Adrenal gland (tissue), 12 donors: ENCODE data around the gene POLR2E. TPM values are rescaled to one million over a fixed set of nuclear protein-coding genes. Genes with fewer than 3 reads are reported as not detected.
A peak's percentile ranks its signal among the peaks of the same experiment; 100 is the strongest.

Source experiments
- DNase-seq, 7 donors: peaks; one replicate each; pipeline ENCODE4 v3.0.0-alpha.2; 2019 to 2020
- H3K27ac ChIP-seq, 5 donors: fragments of 200-600 bp; sonication (generic) in 4 of 5; 1 replicate in 3 of 5; 2 replicates in 2 of 5; pipeline versions ENCODE4 v1.5.1 to v1.8.0; 2016 to 2020; ENCODE audit warnings: mild to moderate bottlenecking in 1 of 5
- H3K27me3 ChIP-seq: fragments of 200-600 bp; 2 replicates; pipeline ENCODE4 v1.8.0; 2021
- H3K36me3 ChIP-seq, 2 donors: fragments of 200-600 bp; replicated peaks in 1 of 2; 1 replicate in 1 of 2; 2 replicates in 1 of 2; pipeline versions ENCODE4 v1.5.1 to v1.8.0; 2018 to 2022
- H3K4me1 ChIP-seq, 2 donors: fragments of 200-600 bp; replicated peaks in 1 of 2; 1 replicate in 1 of 2; 2 replicates in 1 of 2; pipeline versions ENCODE4 v1.5.1 to v1.8.0; 2018 to 2021
- H3K4me3 ChIP-seq, 4 donors: fragments of 200-600 bp; sonication (generic) in 3 of 4; one replicate each; pipeline ENCODE4 v1.5.1; 2016 to 2018
- H3K9me3 ChIP-seq, 3 donors: fragments of 200-600 bp; sonication (generic) in 1 of 3; replicated peaks in 1 of 3; 1 replicate in 2 of 3; 2 replicates in 1 of 3; pipeline versions ENCODE4 v1.5.1 to v1.8.0; 2016 to 2021
- POLR2A ChIP-seq, 2 donors: fragments of 450-650 bp; IDR thresholded peaks; one replicate each; pipeline ENCODE4 v1.6.1; 2017; ENCODE audit warnings: antibody characterized with exemption in 2 of 2, mild to moderate bottlenecking in 2 of 2, moderate library complexity in 1 of 2
- WGBS, 4 donors: extraction: QIAGEN DNeasy Blood & Tissue Kit in 2 of 4; methylation state at CpG; one replicate each; pipeline versions ENCODE4 v1.1.5 to v1.1.7; 2013 to 2017; 5-methylcytosine and 5-hydroxymethylcytosine counted together
- intact Hi-C, 2 donors: fragments of 100-400 bp; cut with DNase I; formaldehyde crosslinking; loops; one replicate each; pipeline versions ENCODE4 v1.14.1 to v1.15.0; 2022 to 2023
- polyA plus RNA-seq, 3 donors: library from polyadenylated mRNA; stranded (reverse); fragments of 200-250 nt in 2 of 3; fragments of 350-450 nt in 1 of 3; fragmentation: Illumina TruSeq in 1 of 3; extraction: RNeasy Lipid Tissue Mini Kit (QIAGEN cat#74804) in 1 of 3; gene quantifications; one replicate each; pipeline ENCODE4 v1.2.3, GENCODE V29; 2013 to 2014
- total RNA-seq, 9 donors: library from RNA; depleted of rRNA in 4 of 9; stranded (reverse); fragments of >200 nt in 4 of 9; fragments of 120-200 nt in 1 of 9; fragmentation: NEBNext Ultra II Directional in 1 of 9; extraction: Animal tissue kit (Norgen Biotek cat#: 25700) in 1 of 9; gene quantifications; one replicate each; pipeline versions ENCODE4 v1.1.0 to v1.2.4, GENCODE V29; 2013 to 2023
- TF ChIP-seq, protein P1 (sequence below), 6 experiments: fragments of 450-650 bp in 4 of 6; fragments of 200-600 bp in 2 of 6; sonication (generic) in 1 of 6; IDR thresholded peaks; 1 replicate in 5 of 6; 2 replicates in 1 of 6; pipeline versions ENCODE4 v1.5.1 to v1.8.0; 2016 to 2021; ENCODE audit warnings: antibody characterized with exemption in 6 of 6, mild to moderate bottlenecking in 2 of 6, moderate library complexity in 1 of 6
- donor health status: healthy with polysubstance abuse.
- donor health status: Bipolar disorder and iron deficiency.
- donor health status: DM: yes; HTN: yes; CAD: no.
- donor health status: DM: no; HTN: no; CAD: no.
- donor health status: DM: no; HTN: no; CAD: no.
- donor health status: DM: yes; HTN: yes; CAD: no.

Gene POLR2E
- total and polyA plus RNA-seq, 12 donors: 74.7 to 231 (median 157) TPM

DNA sequence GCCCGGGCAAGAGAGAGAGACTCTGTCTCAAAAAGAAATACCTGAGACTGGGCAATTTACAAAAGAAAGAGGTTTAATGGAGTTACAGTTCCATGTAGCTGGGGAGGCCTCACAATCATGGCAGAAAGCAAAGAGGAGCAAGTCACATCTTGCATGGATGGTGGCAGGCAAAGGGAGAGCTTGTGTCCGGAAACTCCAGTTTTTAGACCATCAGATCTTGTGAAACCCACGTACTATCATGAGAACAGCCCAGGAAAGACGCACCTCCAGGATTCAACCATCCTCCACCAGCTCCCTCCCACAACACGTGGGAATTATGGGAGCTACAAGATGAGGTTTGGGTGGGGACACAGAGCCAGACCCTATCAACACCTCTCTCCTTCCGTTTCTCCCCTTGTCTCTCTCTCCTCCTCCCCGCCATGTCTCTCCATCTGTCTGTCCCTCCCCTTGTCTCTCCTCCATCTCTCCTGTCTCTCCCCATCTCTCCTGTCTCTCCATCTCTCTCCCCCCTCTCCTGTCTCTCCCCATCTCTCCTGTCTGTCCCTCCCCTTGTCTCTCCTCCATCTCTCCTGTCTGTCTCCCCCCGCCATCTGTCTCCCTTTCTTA, 10.0 kb downstream of the POLR2E start:
- Histone ChIP-seq H3K27me3 (no peaks in the 10 kb centered on the region), H3K36me3 (peaks cover 0 to 21% of the 10 kb centered on the region in 2 donors), H3K4me1 (peaks cover 5 to 16% of the 10 kb centered on the region in 2 donors), H3K27ac (no peak overlapping the region), H3K9me3 (no peaks in the 10 kb centered on the region), H3K4me3 (no peak overlapping the region)
- DNase-seq: no peak
- TF ChIP-seq POLR2A (IDR thresholded peaks at IDR 0.05): no peak
- TF ChIP-seq, protein P1, sequence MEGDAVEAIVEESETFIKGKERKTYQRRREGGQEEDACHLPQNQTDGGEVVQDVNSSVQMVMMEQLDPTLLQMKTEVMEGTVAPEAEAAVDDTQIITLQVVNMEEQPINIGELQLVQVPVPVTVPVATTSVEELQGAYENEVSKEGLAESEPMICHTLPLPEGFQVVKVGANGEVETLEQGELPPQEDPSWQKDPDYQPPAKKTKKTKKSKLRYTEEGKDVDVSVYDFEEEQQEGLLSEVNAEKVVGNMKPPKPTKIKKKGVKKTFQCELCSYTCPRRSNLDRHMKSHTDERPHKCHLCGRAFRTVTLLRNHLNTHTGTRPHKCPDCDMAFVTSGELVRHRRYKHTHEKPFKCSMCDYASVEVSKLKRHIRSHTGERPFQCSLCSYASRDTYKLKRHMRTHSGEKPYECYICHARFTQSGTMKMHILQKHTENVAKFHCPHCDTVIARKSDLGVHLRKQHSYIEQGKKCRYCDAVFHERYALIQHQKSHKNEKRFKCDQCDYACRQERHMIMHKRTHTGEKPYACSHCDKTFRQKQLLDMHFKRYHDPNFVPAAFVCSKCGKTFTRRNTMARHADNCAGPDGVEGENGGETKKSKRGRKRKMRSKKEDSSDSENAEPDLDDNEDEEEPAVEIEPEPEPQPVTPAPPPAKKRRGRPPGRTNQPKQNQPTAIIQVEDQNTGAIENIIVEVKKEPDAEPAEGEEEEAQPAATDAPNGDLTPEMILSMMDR (IDR thresholded peaks at IDR 0.05): no peak
- WGBS, 4 donors: 64 to 74% (median 73%) methylated on average over 8 of the region's 8 CpGs
- intact Hi-C loops: no loop called here

DNA sequence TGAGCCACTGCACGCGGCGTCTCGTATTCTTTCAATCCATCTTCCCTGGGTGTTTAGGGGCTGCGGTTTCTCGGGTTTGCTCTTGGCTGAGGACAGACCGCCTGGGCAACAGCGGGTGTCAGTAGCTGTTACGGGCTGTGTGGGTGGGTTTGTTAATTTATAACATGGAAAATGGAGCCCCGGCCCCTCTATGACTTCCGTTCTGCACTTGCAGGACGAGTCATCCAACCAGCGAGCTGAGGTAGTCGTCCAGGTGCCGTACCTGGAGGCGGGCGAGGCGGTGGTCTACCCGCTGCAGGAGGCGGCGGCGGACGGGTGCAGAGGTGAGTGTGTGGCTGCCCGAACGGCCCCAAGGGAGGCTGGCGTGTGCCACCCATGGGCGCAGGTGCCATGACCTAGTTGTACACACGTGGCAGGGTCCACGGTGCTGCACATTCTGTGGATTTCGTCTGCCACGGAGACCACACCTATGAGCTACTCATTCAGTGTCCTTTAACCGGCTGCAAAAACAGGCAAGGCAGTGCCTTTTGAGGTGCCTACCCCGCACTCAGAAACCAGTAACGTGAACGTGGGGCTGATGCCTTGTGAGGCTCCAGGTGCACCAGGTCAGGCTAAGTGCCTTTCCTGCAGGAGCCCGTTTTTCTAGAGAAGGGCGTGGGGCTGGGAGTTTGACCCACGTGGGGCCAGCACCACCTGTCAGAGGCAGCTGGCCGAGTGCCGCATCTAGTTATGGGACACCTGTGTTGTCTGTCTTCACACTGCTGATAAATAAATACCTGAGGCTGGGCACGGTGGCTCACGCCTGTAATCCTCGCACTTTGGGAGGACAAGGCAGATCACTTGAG, 10.9 kb downstream of the POLR2E start:
- Histone ChIP-seq H3K4me3 (no peak overlapping the region), H3K27me3 (no peaks in the 10 kb centered on the region), H3K36me3 (peaks cover 0 to 15% of the 10 kb centered on the region in 2 donors), H3K27ac (no peak overlapping the region), H3K4me1 (peaks cover 5 to 14% of the 10 kb centered on the region in 2 donors), H3K9me3 (no peaks in the 10 kb centered on the region)
- intact Hi-C loops: no loop called here
- DNase-seq: no peak
- WGBS, 4 donors: 81 to 89% (median 85%) methylated on average over 32 to 43 of the region's 43 CpGs
- TF ChIP-seq, protein P1 (IDR thresholded peaks at IDR 0.05): no peak

DNA sequence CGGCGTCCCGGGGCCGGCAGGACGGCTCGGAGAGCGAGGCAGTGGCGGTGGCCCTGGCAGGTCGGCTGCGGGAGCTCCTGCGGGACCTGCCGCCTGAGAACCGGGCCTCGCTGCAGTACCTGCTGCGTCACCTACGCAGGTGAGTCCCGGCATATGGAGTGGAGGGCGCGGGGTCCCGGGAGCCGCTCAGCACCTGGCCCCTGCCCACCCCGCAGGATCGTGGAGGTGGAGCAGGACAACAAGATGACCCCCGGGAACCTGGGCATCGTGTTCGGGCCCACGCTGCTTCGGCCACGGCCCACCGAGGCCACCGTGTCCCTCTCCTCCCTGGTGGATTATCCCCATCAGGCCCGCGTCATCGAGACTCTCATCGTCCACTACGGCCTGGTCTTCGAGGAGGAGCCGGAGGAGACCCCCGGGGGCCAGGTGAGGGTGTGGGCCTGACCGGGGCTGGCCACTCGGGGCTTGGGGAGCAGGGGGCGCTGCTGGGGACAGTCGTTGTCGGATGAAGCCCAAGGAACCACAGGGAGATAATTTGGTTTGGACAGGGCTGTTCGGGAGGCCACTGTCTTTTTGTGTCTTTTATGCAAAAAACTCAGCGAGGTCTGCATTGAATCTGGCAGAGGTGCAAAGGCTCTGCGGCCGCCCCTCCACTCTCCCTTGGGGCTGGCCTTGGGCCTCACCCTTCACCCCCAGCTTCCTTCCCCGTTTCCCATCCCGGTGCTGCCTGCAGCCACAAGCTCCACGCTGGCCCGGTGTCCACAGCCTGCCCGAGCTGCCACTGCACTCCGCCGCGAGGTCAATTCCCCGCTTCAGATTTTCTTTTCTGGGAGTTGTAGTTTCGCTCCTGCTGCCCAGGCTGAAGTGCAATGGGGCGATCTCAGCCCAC, 12.0 kb downstream of the POLR2E start:
- TF ChIP-seq POLR2A (IDR thresholded peaks at IDR 0.05): no peak
- TF ChIP-seq, protein P1 (IDR thresholded peaks at IDR 0.05): no peak
- WGBS, 4 donors: 62 to 87% (median 71%) methylated on average over 33 to 59 of the region's 59 CpGs
- DNase-seq: peak in 1 of 7 donors; percentile 18
- peaks cover 5 to 10% of the 10 kb centered on the region in 2 donors for H3K4me1 ChIP-seq
- intact Hi-C loops: no loop called here
- no peaks in the 10 kb centered on the region for H3K9me3 ChIP-seq
- H3K36me3 ChIP-seq: peaks cover 0 to 6% of the 10 kb centered on the region in 2 donors
- no peaks in the 10 kb centered on the region for H3K27me3 ChIP-seq
- H3K27ac ChIP-seq: no peak overlapping the region
- H3K4me3 ChIP-seq: peak overlapping the region in 1 of 4 donors; percentile 35
